Amniotic stem cell (primary cell): ENCODE data around the gene DARS1.
"Not testable (repeated sequence)": the region's sequence is repeated elsewhere in the genome, so short reads cannot be mapped to it uniquely, and the experiment has no call there.

Experiments
- DNase-seq: peaks from one replicate; lab custom pipeline; 2025; lab: John Stamatoyannopoulos, UW

DARS1 gene

GRCh38 chr2:135980434-135981079 lies 4.9 kb downstream of the DARS1 start:
- no peak for DNase-seq

GRCh38 chr2:135975702-135976101 lies 9.7 kb downstream of the DARS1 start:
- DNase-seq = no peak

- DNase-seq = no peak
These were observed 11.4 kb downstream of the DARS1 start for GRCh38 chr2:135974036-135974435.

- no peak for DNase-seq
These were observed 15.6 kb downstream of the DARS1 start for GRCh38 chr2:135969655-135970387.

- DNase-seq = no peak
These were observed 19.7 kb downstream of the DARS1 start for GRCh38 chr2:135965756-135966155.

GRCh38 chr2:135964404-135964803 lies 21.0 kb downstream of the DARS1 start:
- not testable (repeated sequence) for DNase-seq

GRCh38 chr2:135963841-135964240 lies 21.6 kb downstream of the DARS1 start:
- DNase-seq = no peak

GRCh38 chr2:135962366-135963123 lies 22.9 kb downstream of the DARS1 start:
- DNase-seq = no peak

- no peak for DNase-seq
These were observed 24.5 kb downstream of the DARS1 start for GRCh38 chr2:135960656-135961551.

GRCh38 chr2:135960150-135960549 lies 25.3 kb downstream of the DARS1 start:
- DNase-seq = no peak

GRCh38 chr2:135958927-135959326 lies 26.5 kb downstream of the DARS1 start:
- DNase-seq = not testable (repeated sequence)

GRCh38 chr2:135954020-135954601 lies 31.3 kb downstream of the DARS1 start:
- DNase-seq = no peak

GRCh38 chr2:135952891-135953290 lies 32.5 kb downstream of the DARS1 start:
- no peak for DNase-seq

- no peak for DNase-seq
These were observed 34.3 kb downstream of the DARS1 start for GRCh38 chr2:135951041-135951583.

GRCh38 chr2:135949451-135950234 lies 35.8 kb downstream of the DARS1 start:
- no peak for DNase-seq

GRCh38 chr2:135948642-135949355 lies 36.6 kb downstream of the DARS1 start:
- DNase-seq = no peak

- no peak for DNase-seq
These were observed 37.3 kb downstream of the DARS1 start for GRCh38 chr2:135948141-135948540.

GRCh38 chr2:135947483-135947882 lies 37.9 kb downstream of the DARS1 start:
- DNase-seq = no peak

GRCh38 chr2:135945526-135945925 lies 39.9 kb downstream of the DARS1 start:
- no peak for DNase-seq

- DNase-seq = no peak
These were observed 40.8 kb downstream of the DARS1 start for GRCh38 chr2:135944625-135945024.
